Measurements from ENCODE around the gene AHI1. TPM values are rescaled to one million over a fixed set of nuclear protein-coding genes. Genes with fewer than 3 reads are reported as not detected.
A peak's percentile ranks its signal among the peaks of the same experiment; 100 is the strongest.

AHI1 gene
- total and polyA plus RNA-seq, 10 of the 15 experiments (the other 5 are each of a cell fraction or from before 2014, with no cell fraction given) = 3.2 to 9.5 (median 4.6) TPM

DNA sequence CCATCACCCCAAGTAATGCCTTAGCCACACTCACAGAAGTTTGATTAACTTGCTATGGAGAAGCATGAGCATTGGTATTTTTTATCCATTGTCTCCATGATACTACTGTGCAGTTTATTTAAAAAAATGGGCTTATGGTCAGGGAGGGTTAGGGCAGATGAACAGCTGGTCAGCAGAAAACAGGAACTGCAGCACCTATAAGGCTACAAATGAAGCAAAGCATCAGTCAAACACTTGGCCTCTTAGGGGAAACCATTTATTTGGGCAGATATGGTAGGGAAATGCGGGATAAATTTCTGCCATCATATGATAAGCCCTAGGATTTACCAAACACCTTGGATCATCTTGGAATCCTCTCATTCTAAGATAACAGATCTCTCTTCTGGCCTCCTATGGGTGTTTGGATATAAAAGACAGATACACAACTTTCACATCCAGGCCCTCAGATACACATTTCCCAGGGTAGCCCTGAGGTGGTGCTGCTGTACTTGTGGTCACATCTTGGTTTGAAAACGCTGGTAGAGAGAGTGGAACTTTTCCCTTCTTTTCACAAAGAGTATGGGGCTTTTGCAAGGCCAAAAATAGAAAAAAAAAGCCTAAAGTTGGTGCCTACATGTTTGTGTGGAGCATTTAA lies 42.8 kb upstream of the AHI1 start:
- Histone ChIP-seq H3K79me2 (ENCODE audit: control insufficient read depth, insufficient read depth, low read length) (no peaks in the 10 kb centered on the region), H3K4me3 (no peak overlapping the region), H3K9me3 (replicated peaks; ENCODE audit: control insufficient read depth, insufficient read depth, low read length) (no peaks in the 10 kb centered on the region), H2AFZ (ENCODE audit: control insufficient read depth, low read depth, low read length) (no peak overlapping the region), H3K36me3 (ENCODE audit: control insufficient read depth in 2 of 2, insufficient read depth in 2 of 2, low read length in 1 of 2) (no peaks in the 10 kb centered on the region), H4K20me1 (ENCODE audit: control insufficient read depth, insufficient read depth) (no peaks in the 10 kb centered on the region), H3K4me1 (ENCODE audit: control insufficient read depth, insufficient read depth, low read length) (no peaks in the 10 kb centered on the region), H3K9ac (ENCODE audit: control insufficient read depth, insufficient read depth, low read length) (no peak overlapping the region), H3K4me2 (ENCODE audit: control insufficient read depth, insufficient read depth) (no peak overlapping the region), H3K27ac (ENCODE audit: control insufficient read depth, insufficient read depth) (no peak overlapping the region), H3K27me3 (replicated peaks in 1 of 2; ENCODE audit: control insufficient read depth in 2 of 2, insufficient read depth in 2 of 2, low read length in 1 of 2) (no peaks in the 10 kb centered on the region; a peak in 1 of 4 replicates)
- 31% methylated on average over 2 of the region's 2 CpGs for WGBS (ENCODE audit: insufficient coverage, insufficient replicate concordance, low lambda C conversion rate, missing lambda C conversion rate)
- ChIA-PET RAD21 (ENCODE audit: unreplicated experiment) (interaction anchor here (1.3 to 3.0 kb wide), 2 partner anchors 16 to 369 kb away, joined by 4 to 8 read pairs; no protein-coding TSS in a partner anchor), POLR2A (no interaction called here), SMC1A (ENCODE audit: uncharacterized antibody, unreplicated experiment) (interaction anchor here (0.6 to 2.4 kb wide), 7 partner anchors 34 to 686 kb away, joined by 3 to 7 read pairs (median 4); no protein-coding TSS in a partner anchor), CTCF (interaction anchor here (1.1 to 2.1 kb wide), 5 partner anchors 11 to 686 kb away, joined by 3 to 8 read pairs (median 4); no protein-coding TSS in a partner anchor)
- DNase-seq (ENCODE audit: low read depth, low spot score) (no peak), FAIRE-seq (no peak), ATAC-seq (peak; percentile 46; the same call in 2 of the 3 replicates)
- intact Hi-C loops (cut with micrococcal nuclease; ENCODE audit: unreplicated experiment) (no loop called here), in situ Hi-C loops (cut with MboI) (no loop called here)
- peak; percentile 48; the same call in 1 of the 2 replicates for TF ChIP-seq SPI1 (IDR thresholded peaks at IDR 0.05; ENCODE audit: borderline replicate concordance, insufficient read depth, low read depth, low read length)
- TF ChIP-seq RUNX3 (IDR thresholded peaks at IDR 0.05; ENCODE audit: low read length) = 0 out of 2 replicates have a peak, but pooled peaks have one; percentile 12
- TF ChIP-seq RAD21 (IDR thresholded peaks at IDR 0.05; ENCODE audit: insufficient read depth, low read depth, low read length) = peak; percentile 67
- TF ChIP-seq SMC3 (IDR thresholded peaks at IDR 0.05; ENCODE audit: borderline replicate concordance, low read length) = peak; percentile 8; the same call in 1 of the 2 replicates
- TF ChIP-seq ZNF622 (IDR thresholded peaks at IDR 0.05) = no peak
- TF ChIP-seq, protein P1, sequence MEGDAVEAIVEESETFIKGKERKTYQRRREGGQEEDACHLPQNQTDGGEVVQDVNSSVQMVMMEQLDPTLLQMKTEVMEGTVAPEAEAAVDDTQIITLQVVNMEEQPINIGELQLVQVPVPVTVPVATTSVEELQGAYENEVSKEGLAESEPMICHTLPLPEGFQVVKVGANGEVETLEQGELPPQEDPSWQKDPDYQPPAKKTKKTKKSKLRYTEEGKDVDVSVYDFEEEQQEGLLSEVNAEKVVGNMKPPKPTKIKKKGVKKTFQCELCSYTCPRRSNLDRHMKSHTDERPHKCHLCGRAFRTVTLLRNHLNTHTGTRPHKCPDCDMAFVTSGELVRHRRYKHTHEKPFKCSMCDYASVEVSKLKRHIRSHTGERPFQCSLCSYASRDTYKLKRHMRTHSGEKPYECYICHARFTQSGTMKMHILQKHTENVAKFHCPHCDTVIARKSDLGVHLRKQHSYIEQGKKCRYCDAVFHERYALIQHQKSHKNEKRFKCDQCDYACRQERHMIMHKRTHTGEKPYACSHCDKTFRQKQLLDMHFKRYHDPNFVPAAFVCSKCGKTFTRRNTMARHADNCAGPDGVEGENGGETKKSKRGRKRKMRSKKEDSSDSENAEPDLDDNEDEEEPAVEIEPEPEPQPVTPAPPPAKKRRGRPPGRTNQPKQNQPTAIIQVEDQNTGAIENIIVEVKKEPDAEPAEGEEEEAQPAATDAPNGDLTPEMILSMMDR (IDR thresholded peaks at IDR 0.05 in 2 of 3, conservative IDR thresholded peaks at IDR 0.05 in 1 of 3; ENCODE audit: control insufficient read depth in 2 of 3, extremely low read depth in 1 of 3, insufficient read depth in 1 of 3, low read depth in 3 of 3, low read length in 3 of 3) = peak; percentile 7 to 37 (median 23); a peak in 4 of 6 replicates
- no peak for TF ChIP-seq EED (IDR thresholded peaks at IDR 0.05; ENCODE audit: low read depth)
- no TSS peak for BruUV-seq (replicated peaks)

All from GM12878 (cell line).